ENCODE data around the gene DFFB.

DNA sequence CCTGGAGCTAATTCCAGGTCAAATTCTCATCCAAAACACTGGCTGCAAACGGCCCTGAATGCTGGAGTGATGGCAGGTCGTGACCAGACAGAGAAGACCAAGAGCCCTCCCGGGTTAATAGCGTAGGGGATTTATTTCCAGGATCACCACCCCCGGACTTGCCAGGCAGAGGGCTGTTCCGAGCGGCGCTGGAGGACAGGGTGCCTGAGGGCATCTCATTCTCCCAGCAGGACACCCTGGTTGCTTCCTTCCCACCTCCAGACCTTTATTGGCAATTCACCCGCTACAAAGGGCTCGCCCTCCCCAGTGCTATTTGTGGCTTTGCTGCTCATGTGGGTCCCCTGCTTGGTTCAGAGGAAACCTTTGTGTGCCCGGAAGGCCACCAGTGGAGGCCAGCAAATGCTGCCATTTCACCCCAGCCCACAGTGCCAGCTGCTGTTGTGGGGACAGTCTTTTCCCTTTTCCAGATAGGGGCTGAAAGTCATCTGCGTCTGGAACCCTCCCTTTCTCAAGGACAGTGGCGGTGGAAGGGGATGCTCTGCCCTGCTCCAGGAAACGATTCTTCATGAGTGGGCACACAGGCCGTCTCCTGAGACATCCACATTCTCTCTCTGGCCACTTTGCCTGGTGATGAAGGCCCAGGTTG is 61.8 kb downstream of the DFFB start:
- TF ChIP-seq, protein P1, sequence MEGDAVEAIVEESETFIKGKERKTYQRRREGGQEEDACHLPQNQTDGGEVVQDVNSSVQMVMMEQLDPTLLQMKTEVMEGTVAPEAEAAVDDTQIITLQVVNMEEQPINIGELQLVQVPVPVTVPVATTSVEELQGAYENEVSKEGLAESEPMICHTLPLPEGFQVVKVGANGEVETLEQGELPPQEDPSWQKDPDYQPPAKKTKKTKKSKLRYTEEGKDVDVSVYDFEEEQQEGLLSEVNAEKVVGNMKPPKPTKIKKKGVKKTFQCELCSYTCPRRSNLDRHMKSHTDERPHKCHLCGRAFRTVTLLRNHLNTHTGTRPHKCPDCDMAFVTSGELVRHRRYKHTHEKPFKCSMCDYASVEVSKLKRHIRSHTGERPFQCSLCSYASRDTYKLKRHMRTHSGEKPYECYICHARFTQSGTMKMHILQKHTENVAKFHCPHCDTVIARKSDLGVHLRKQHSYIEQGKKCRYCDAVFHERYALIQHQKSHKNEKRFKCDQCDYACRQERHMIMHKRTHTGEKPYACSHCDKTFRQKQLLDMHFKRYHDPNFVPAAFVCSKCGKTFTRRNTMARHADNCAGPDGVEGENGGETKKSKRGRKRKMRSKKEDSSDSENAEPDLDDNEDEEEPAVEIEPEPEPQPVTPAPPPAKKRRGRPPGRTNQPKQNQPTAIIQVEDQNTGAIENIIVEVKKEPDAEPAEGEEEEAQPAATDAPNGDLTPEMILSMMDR (conservative IDR thresholded peaks at IDR 0.05), result no peak
- TF ChIP-seq ZFX (IDR thresholded peaks at IDR 0.05), result no peak

Data from C4-2B (cell line).